CD14-positive monocyte (primary cell): ENCODE data around the gene PDE4D. TPM values are rescaled to one million over a fixed set of nuclear protein-coding genes. Genes with fewer than 3 reads are reported as not detected.

ENCODE experiments used
- DNase-seq, 3 donors: peaks; one replicate each; pipeline ENCODE4 v3.0.0-alpha.2; 2011 to 2022
- H2AFZ ChIP-seq: 2 replicates; pipeline ENCODE4 v1.6.0; 2012; ENCODE audit warnings: mild to moderate bottlenecking, low read depth, low read length, inconsistent platforms; ENCODE audit not compliant: insufficient read depth, poor library complexity, severe bottlenecking
- H3K27ac ChIP-seq, 2 donors: 1 replicate in 1 of 2; 2 replicates in 1 of 2; pipeline ENCODE4 v1.5.1; 2012 to 2013; ENCODE audit warnings: low read length in 2 of 2, control low read depth in 1 of 2, inconsistent platforms in 1 of 2, low read depth in 1 of 2, mild to moderate bottlenecking in 1 of 2
- H3K27me3 ChIP-seq, 2 donors: one replicate each; pipeline versions ENCODE4 v1.6.0 to v1.6.1; 2011 to 2013; ENCODE audit warnings: low read length in 2 of 2; ENCODE audit not compliant: control insufficient read depth in 2 of 2, insufficient read depth in 2 of 2
- H3K36me3 ChIP-seq, 2 donors: replicated peaks in 1 of 2; 1 replicate in 1 of 2; 2 replicates in 1 of 2; pipeline versions ENCODE4 v1.5.1 to v1.6.1; 2012 to 2013; ENCODE audit warnings: low read length in 2 of 2, control low read depth in 1 of 2, inconsistent platforms in 1 of 2, mild to moderate bottlenecking in 1 of 2; ENCODE audit not compliant: insufficient read depth in 2 of 2, control insufficient read depth in 1 of 2
- H3K4me1 ChIP-seq, 2 donors: 1 replicate in 1 of 2; 2 replicates in 1 of 2; pipeline versions ENCODE4 v1.5.1 to v1.6.1; 2012 to 2013; ENCODE audit warnings: low read length in 2 of 2, control low read depth in 1 of 2, inconsistent platforms in 1 of 2, mild to moderate bottlenecking in 1 of 2, moderate library complexity in 1 of 2; ENCODE audit not compliant: insufficient read depth in 2 of 2, control insufficient read depth in 1 of 2
- H3K4me2 ChIP-seq: replicated peaks from 2 replicates; pipeline ENCODE3; 2012; ENCODE audit warnings: low read length, moderate library complexity, mild to moderate bottlenecking; ENCODE audit not compliant: poor library complexity, severe bottlenecking; ENCODE audit errors: extremely low read depth
- H3K4me3 ChIP-seq, 3 experiments: fragments of 200-600 bp in 1 of 3; sonication (generic) in 1 of 3; replicated peaks in 1 of 3; 1 replicate in 2 of 3; 2 replicates in 1 of 3; pipeline ENCODE4 v1.5.1; 2011 to 2013; ENCODE audit warnings: low read length in 3 of 3, mild to moderate bottlenecking in 3 of 3, control low read depth in 2 of 3, low read depth in 2 of 3, inconsistent platforms in 1 of 3, moderate library complexity in 1 of 3
- H3K79me2 ChIP-seq: 2 replicates; pipeline ENCODE4 v1.6.0; 2012; ENCODE audit warnings: mild to moderate bottlenecking, control low read depth, inconsistent platforms, low read length, moderate library complexity; ENCODE audit not compliant: insufficient read depth
- H3K9ac ChIP-seq: 2 replicates; pipeline ENCODE4 v1.6.0; 2017; ENCODE audit warnings: low read length, mild to moderate bottlenecking; ENCODE audit not compliant: insufficient read depth, poor library complexity, severe bottlenecking
- H3K9me3 ChIP-seq, 2 donors: replicated peaks in 1 of 2; 1 replicate in 1 of 2; 2 replicates in 1 of 2; pipeline versions ENCODE4 v1.5.1 to v1.6.1; 2012 to 2013; ENCODE audit warnings: low read length in 2 of 2, control low read depth in 1 of 2; ENCODE audit not compliant: control insufficient read depth in 1 of 2, insufficient read depth in 1 of 2
- H4K20me1 ChIP-seq: 2 replicates; pipeline ENCODE4 v1.6.0; 2012; ENCODE audit warnings: mild to moderate bottlenecking, low read length, control low read depth, moderate library complexity; ENCODE audit not compliant: insufficient read depth
- H3K27ac Mint-ChIP-seq, 7 donors: one replicate each; pipeline ENCODE4 v1.8.0; 2020; ENCODE audit warnings: mild to moderate bottlenecking in 7 of 7, mixed read lengths in 7 of 7, moderate library complexity in 6 of 7, inconsistent platforms in 2 of 7
- H3K27me3 Mint-ChIP-seq, 3 donors: one replicate each; pipeline ENCODE4 v1.8.0; 2021 to 2022; ENCODE audit warnings: low read depth in 3 of 3, mild to moderate bottlenecking in 3 of 3, mixed read lengths in 3 of 3, moderate library complexity in 3 of 3, inconsistent platforms in 1 of 3
- H3K36me3 Mint-ChIP-seq, 2 donors: one replicate each; pipeline ENCODE4 v1.8.0; 2020; ENCODE audit warnings: mixed read lengths in 2 of 2, inconsistent platforms in 1 of 2, mild to moderate bottlenecking in 1 of 2
- H3K4me1 Mint-ChIP-seq: one replicate; pipeline ENCODE4 v1.8.0; 2020; ENCODE audit warnings: mild to moderate bottlenecking, mixed read lengths
- H3K4me3 Mint-ChIP-seq, 2 donors: one replicate each; pipeline ENCODE4 v1.8.0; 2020; ENCODE audit warnings: mild to moderate bottlenecking in 2 of 2, mixed read lengths in 2 of 2, moderate library complexity in 1 of 2
- H3K9me3 Mint-ChIP-seq, 7 donors: one replicate each; pipeline ENCODE4 v1.8.0; 2020 to 2022; ENCODE audit warnings: mixed read lengths in 7 of 7, mild to moderate bottlenecking in 6 of 7, moderate library complexity in 6 of 7, inconsistent platforms in 2 of 7
- CTCF ChIP-seq: fragments of 200-600 bp; IDR thresholded peaks from one replicate; pipeline ENCODE4 v1.8.0; 2022; ENCODE audit warnings: antibody characterized with exemption, mild to moderate bottlenecking
- whole genome bisulfite sequencing: methylation state at CpG from one replicate; pipeline ENCODE4 v1.1.5; 2013; ENCODE audit warnings: missing lambda C conversion rate; ENCODE audit not compliant: insufficient coverage; 5-methylcytosine and 5-hydroxymethylcytosine counted together
- intact Hi-C, 2 donors: fragments of 100-400 bp; cut with micrococcal nuclease; formaldehyde crosslinking; loops; one replicate each; pipeline versions ENCODE4 v1.15.0 to v1.15.1; 2023
- polyA plus RNA-seq, 3 donors: library from polyadenylated mRNA; depleted of rRNA in 1 of 3; unstranded in 2 of 3; stranded (reverse) in 1 of 3; fragments of 300-500 nt in 2 of 3; fragments of >200 nt in 1 of 3; fragmentation: Illumina TruSeq in 2 of 3; gene quantifications; 1 replicate in 2 of 3; 2 replicates in 1 of 3; pipeline ENCODE4 v1.2.3, GENCODE V29; 2012 to 2021

Gene PDE4D
- polyA plus RNA-seq, 3 donors: 1.9 to 3.4 (median 2.8) TPM

- H4K20me1 ChIP-seq: no peaks in the 10 kb centered on the region
- H2AFZ ChIP-seq: no peak overlapping the region
- H3K27me3 ChIP-seq: no peaks in the 10 kb centered on the region
- peaks cover 0 to 2% (median 0%) of the 10 kb centered on the region in 3 donors for H3K27me3 Mint-ChIP-seq
- peaks cover 12 to 24% of the 10 kb centered on the region in 2 donors for H3K36me3 Mint-ChIP-seq
- no peak overlapping the region for H3K27ac Mint-ChIP-seq
- no peak overlapping the region for H3K27ac ChIP-seq
- no peak overlapping the region for H3K9ac ChIP-seq
- intact Hi-C loops: no loop called here
- no peak overlapping the region for H3K4me3 ChIP-seq
- no peaks in the 10 kb centered on the region for H3K36me3 ChIP-seq
- H3K9me3 ChIP-seq: no peaks in the 10 kb centered on the region
- WGBS: 100% methylated on average over 1 of the region's 2 CpGs
- DNase-seq: no peak
- H3K79me2 ChIP-seq: no peaks in the 10 kb centered on the region
- no peak overlapping the region for H3K4me2 ChIP-seq
- no peaks in the 10 kb centered on the region for H3K4me1 ChIP-seq
- peaks cover 0 to 2% (median 0%) of the 10 kb centered on the region in 7 donors for H3K9me3 Mint-ChIP-seq
- TF ChIP-seq CTCF: no peak
- H3K4me1 Mint-ChIP-seq: no peaks in the 10 kb centered on the region
- H3K4me3 Mint-ChIP-seq: no peak overlapping the region
Observed at GRCh38 chr5:59917121-59917520, 23.6 kb upstream of the PDE4D start.

DNA sequence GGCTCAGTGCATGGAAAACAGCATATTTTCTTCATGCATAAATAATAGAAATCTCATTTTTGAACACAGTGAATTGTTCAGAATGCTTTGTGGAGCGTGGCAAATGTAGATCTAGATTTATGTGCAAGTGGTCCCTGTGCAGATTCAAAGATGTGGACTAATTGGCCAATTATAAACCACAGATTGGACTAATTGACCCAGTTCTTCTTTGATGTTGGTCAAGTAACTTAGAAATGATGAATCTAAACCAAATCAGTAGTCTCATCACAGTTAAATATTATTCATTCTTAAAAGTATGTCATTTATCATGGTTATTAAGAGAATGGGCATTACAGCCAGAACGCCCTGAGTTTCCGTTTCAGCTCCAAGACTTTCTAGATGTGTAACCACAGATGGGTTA lies 11.7 kb upstream of the PDE4D start:
- no peak overlapping the region for H3K4me3 ChIP-seq
- no peak overlapping the region for H3K4me3 Mint-ChIP-seq
- H3K9ac ChIP-seq: no peak overlapping the region
- H3K36me3 ChIP-seq: no peaks in the 10 kb centered on the region
- no peak overlapping the region for H3K27ac ChIP-seq
- TF ChIP-seq CTCF: no peak
- no peaks in the 10 kb centered on the region for H3K4me1 Mint-ChIP-seq
- no peaks in the 10 kb centered on the region for H3K79me2 ChIP-seq
- peaks cover 0 to 1% (median 0%) of the 10 kb centered on the region in 7 donors for H3K9me3 Mint-ChIP-seq
- H3K36me3 Mint-ChIP-seq: peaks cover 0 to 4% of the 10 kb centered on the region in 2 donors
- no peak for DNase-seq
- no peaks in the 10 kb centered on the region for H3K4me1 ChIP-seq
- peaks cover 0 to 3% (median 1%) of the 10 kb centered on the region in 3 donors for H3K27me3 Mint-ChIP-seq
- intact Hi-C loops: no loop called here
- no peaks in the 10 kb centered on the region for H4K20me1 ChIP-seq
- no peak overlapping the region for H2AFZ ChIP-seq
- H3K27me3 ChIP-seq: no peaks in the 10 kb centered on the region
- H3K9me3 ChIP-seq: no peaks in the 10 kb centered on the region
- no CpG with 5 or more reads among the region's 3 CpGs for WGBS
- H3K4me2 ChIP-seq: no peak overlapping the region
- no peak overlapping the region for H3K27ac Mint-ChIP-seq
